ENCODE data around the gene TBRG4.

The TBRG4 gene

GRCh38 chr7:45075871-45076796, 35.4 kb downstream of the TBRG4 start:
- no peak for DNase-seq (ENCODE audit: low read depth in 1 of 2, low spot score in 1 of 2)

DNA sequence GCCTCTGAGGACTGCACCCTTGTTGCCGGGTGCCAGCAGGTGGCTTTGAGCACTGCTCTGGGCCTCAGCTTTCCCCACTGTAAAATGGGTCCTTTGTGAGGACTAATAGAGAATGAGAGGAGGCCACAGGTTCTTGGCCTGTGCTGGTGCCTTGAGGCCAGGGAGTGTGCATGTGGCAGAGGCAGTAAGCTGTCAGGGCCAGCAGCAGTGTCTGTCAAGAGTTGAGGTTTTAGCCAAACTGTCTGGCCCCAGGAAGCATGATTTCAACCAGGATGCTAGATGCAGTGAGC, 36.2 kb downstream of the TBRG4 start:
- DNase-seq (ENCODE audit: low read depth in 1 of 2, low spot score in 1 of 2): no peak

DNA sequence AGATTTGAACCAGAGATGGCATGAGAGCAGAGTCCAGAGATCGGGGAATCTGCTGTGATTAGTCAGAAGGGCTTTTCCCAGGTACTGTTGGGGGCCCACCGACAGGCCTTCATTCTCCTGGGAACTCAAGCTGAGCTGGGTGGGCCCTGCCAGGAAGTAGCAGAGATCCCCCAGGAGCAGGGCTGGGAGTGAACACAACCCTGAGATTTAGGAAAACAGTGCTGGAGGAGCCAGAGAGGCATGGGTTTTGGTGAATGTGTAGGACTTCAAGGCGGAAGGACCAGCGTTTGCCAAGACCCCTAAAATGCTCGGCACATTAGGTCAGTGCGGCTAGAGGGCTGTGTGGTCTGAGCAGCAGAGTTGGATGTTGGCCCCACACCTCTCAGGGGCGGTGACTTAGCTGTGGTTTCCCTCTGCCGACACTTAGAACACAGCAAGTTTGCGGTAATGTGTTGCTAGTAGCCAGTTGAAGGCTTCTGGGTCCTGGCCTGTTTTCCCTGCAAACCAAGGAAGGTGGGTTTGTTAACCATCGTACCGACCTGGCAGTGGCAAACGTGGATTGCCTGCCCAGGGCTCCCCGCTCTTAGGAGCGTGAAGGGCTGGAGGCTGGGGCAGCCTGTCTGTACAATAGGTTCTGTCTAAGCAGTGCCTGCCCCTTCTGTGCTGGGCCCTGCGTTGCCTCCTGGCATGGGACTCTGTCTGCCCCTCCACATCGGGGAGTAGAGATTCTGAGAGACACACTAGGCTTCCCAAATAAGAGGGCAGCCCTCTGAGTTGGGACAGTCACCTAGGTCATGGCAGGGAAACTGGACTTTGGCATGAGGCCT, 36.8 kb downstream of the TBRG4 start:
- DNase-seq (ENCODE audit: low read depth in 1 of 2, low spot score in 1 of 2): no peak

GRCh38 chr7:45073786-45074527, 37.5 kb downstream of the TBRG4 start:
- no peak for DNase-seq (ENCODE audit: low read depth in 1 of 2, low spot score in 1 of 2)

GRCh38 chr7:45073031-45073785, 38.3 kb downstream of the TBRG4 start:
- no peak for DNase-seq (ENCODE audit: low read depth in 1 of 2, low spot score in 1 of 2)

DNA sequence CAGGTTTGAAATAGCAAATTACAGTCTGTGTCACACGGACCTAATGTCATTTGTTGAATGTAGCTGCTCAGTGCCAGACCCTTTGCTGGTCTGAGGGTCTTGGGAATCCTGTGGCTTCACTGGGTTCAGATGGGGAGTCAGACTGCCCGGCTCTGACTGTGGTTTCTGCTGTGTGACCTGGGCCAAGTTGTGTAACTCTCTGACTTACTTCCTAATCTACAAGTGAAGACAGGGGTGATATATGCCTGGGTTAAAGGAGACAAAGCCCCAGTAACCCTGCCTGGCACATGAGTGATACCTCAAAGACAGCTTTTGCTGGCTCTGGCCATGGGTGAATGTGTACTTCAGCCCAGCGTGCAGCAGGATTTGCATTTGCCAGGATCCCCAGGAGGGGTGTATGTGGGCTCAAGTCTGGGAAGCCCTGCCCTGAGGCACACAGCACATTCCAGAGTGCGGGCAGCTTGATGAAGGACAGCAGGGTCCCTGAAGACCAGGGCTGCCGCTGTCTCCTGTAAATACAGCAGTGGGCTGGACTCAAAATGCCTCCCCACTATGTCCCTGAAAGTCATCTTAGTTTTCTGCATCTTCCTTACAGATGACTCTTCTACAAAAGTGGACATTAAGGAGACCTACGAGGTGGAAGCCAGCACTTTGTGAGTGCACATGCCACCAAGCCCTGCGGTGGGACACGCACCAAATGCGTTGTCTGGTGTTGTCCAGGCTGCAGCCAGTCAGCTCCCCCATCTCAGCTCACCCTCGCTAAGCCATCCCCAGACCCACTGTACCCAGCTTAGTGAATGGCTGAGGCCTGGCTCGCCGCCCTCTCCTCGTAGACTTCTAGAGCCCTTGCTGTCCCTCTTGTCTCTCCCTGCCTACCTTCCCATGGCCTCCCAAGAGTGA, 39.1 kb downstream of the TBRG4 start:
- no peak for DNase-seq (ENCODE audit: low read depth in 1 of 2, low spot score in 1 of 2)

- DNase-seq (ENCODE audit: low read depth in 1 of 2, low spot score in 1 of 2): no peak
These were observed 40.0 kb downstream of the TBRG4 start for GRCh38 chr7:45071528-45071927.

DNA sequence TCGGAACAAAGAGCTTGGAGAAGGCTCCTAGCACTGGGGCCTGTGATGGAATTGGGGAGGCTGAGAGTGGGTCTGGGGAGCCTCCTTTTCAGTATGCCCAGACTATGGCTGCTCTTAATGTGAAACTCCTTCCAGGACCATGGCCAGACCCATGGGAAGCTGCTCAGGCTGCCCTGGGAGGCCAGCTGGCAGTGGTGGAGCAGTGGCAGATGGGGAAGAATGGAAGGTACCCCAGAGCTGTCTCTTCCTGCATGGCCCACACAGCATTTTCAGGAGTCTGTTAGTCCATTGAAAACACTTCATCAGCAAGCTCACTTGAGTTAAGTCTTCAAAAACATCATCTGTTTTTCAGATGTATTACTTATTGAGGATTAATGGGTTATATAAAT, 41.2 kb downstream of the TBRG4 start:
- no peak for DNase-seq (ENCODE audit: low read depth in 1 of 2, low spot score in 1 of 2)

GRCh38 chr7:45069444-45070253, 41.8 kb downstream of the TBRG4 start:
- DNase-seq (ENCODE audit: low read depth in 1 of 2, low spot score in 1 of 2): no peak

DNA sequence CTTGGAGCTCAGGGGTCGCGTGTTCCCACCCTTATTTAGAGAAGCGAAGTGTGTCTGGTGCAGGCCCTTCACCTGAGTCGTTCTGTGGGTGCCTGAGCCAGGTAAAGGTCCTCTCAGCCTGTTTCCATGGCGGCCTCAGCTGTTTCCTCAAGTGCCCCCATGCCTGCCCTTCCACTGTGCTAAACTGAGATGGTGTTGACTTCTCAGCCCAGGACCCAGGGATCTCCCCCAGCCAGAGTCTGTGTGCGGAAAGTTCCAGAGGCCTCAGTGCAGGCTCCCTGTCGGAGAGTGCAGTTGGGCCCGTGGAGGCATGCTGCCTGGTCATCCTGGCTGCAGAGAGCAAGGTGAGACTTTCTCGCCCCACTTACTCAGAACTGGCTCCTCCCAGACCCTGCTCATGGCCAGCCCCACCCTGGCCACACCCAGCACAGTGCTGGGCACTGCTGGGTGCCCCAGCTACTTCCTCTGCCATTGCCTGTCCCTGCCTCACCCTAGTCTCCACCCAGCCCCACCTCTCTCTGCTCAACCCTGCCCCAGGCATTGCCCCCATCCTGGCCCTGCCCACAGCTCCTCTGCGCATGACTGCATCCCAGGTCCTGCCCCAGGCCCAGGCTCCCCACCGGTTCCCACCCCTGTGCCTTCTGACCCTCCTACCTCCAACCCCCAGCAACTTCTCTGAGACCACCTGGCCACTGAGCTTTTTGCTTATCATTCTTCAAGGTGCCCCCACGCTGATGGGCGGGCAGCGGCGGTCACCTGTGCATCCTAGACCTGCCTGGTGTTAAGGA, 43.1 kb downstream of the TBRG4 start:
- DNase-seq (ENCODE audit: low read depth in 1 of 2, low spot score in 1 of 2): no peak

DNA sequence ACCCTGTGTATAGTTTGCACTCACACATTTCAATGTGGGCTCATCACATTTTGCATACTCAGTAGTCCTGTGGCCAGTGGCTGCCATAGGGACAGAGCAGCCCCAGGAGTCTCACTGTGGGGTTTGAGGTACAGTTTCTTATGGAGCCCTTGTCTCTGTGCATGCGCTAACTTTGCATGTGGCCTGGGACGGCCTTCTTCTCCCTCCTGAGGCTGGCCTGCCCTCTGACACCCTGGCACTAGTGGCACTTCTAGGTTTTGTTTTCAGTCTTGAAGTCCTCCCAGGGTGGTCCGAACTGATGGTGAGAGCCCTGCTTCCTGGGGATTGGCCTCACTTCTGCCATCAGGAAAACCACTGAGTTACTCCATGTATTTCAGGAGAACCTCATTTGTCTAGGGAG, 43.9 kb downstream of the TBRG4 start:
- no peak for DNase-seq (ENCODE audit: low read depth in 1 of 2, low spot score in 1 of 2)

GRCh38 chr7:45066409-45066808, 45.1 kb downstream of the TBRG4 start:
- no peak for DNase-seq (ENCODE audit: low read depth in 1 of 2, low spot score in 1 of 2)

DNA sequence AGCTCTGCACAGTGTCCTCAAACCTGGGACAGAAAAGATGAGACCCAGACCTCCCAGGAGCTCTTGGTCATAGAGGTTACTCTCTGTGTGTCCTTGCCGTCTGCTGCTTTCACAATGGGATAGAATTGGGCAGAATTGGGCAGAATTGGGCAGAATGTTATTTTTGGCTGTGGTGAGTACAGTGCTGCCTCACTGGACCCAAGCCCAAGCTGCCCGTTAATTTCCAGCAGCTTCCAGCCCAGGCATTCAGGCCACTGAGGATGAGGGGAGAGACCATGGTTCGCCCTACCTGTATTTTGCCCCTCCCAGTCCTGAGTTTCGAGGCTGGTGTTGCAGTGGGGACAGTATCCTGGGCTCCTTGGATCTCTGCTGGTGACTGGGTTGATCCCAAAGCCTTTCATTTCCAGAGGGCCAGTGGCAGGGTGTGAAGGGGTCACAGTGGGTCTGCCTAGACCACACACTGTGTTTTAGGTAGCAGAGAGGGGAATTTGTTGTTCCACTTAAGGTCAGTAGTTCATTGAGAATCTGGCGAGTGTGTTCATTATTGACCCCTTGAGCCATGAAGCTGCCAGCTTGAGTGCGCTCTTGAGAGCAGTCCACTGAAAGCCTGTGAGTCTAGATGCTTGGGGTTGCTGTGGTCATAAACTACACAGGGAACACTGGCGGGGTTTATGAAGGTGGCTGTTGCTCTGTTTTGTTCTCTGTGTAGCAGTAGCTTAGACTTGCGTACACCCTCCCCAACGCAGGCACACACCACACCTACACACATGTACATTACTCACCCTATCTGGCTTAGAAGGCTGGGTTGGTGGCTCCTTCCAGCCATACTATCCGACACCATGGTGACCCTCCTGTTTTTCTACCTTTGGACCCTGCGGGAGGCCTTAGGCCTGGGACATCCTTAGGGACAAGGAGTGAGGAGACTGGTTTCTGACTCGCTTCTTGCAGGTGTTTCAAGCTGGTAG, 46.2 kb downstream of the TBRG4 start:
- DNase-seq (ENCODE audit: low read depth in 1 of 2, low spot score in 1 of 2): no peak

DNA sequence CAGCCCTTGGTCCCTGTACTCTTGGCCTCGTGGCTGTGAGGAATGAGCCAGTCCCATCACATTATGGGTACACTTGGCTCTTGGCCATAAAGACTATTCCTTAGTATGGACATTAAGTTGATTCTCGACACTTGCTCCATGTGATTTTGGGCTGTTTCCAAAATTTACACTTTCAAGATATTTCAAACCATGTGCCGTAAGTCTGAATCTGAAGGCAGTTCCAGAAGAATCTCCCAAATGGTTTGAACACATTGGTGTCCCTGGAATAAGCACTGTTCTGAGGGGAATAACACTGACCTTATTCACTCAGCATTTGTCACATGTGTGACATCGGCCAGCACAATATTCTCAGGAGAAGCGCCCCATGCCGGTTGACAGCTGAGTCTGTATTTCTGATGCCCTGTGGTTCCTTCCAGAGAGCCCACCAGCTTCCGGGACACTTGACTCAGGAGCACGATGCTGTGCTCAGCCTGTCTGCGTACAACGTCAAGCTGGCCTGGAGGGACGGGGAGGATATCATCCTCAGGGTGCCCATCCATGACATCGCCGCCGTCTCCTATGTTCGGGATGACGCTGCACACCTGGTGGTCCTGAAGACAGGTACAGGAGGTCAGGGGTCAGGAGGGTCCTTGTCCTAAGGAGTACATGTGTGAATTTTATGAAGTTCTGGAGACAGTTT, 47.3 kb downstream of the TBRG4 start:
- DNase-seq (ENCODE audit: low read depth in 1 of 2, low spot score in 1 of 2): no peak

GRCh38 chr7:45061806-45062425, 49.6 kb downstream of the TBRG4 start:
- no peak for DNase-seq (ENCODE audit: low read depth in 1 of 2, low spot score in 1 of 2)

DNA sequence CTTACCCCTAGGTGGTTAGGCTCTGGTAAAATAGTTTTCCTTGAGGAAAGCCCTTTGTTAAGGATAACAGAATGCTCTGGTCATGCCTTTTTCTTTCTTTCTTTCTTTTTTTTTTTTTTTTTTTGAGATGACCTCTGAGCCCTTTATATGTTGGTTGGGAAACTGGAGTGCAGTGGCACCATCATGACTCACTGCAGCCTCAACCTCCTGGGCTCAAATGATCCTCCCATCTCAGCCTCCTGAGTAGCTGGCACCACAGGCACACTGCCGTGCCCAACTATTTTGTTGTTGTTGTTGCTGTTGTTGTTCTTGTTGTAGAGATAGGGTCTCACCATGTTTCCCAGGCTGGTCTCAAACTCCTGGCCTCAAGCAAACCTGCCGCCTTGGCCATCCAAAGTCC, 50.1 kb downstream of the TBRG4 start:
- DNase-seq (ENCODE audit: low read depth in 1 of 2, low spot score in 1 of 2): no peak
